A375 (cell line): ENCODE data around the gene EDN2. TPM values are rescaled to one million over a fixed set of nuclear protein-coding genes. Genes with fewer than 3 reads are reported as not detected.

Experiments
- small RNA-seq: library from RNA; depleted of rRNA; stranded (forward); fragments of <200 nt; gene quantifications from one replicate; pipeline ENCODE3, GENCODE V24; 2014
- total RNA-seq: library from RNA; depleted of rRNA; stranded (reverse); fragments of >200 nt; shearing (Covaris generic); gene quantifications from 2 replicates; pipeline ENCODE4 v1.2.3, GENCODE V29; 2014; rRNA removed

The EDN2 gene
- 0.11 TPM in 1 of 2 replicates, not detected in the other for total RNA-seq

DNA sequence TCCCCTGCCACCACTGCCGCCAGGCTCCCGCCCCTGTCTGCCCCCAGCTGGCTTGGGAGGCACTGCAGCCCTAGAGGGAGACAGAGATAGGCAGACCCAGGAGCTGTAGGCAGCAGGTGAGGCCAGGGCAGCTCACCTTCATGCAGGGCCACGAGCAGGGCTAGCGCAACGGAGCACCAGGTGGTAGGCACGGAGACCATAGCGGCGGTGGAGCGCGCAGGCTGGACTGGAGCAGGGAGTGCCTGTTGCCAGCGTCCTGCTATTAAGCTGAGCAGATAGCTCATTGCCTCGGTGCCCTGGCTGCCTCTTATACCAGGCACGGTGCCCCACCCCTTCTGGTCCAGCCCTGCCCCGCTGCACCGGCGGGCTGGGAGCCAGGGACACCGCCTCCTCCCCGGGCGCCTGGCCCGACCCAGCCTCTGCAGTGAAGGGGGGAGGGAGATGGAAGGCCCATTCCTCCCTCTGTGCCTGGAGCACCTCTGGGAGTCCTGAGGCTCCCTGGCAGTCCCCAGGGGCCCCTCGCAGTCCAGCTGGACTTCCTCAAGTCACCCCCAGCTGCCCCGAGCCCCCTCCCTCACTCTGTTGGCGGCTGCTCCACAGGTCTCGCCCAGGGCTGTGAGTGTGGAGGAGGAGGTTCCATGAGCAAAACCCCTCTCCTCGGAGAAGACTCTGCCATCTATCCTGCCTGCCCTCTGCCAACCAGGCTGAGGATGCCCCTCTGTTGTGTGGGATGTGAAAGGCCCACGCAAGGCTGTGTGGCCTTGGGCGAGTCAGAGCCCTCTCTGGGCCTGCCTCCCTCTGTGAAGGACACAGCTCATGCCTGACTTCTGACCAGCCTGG is at the start of gene EDN2:
TSS of gene EDN2 (minus strand) at position 282 of the 840 bp plus-strand sequence. CDS start at position 200, 82 bp downstream.

Small RNA genes lying within 50 kb of the gene (small RNA-seq; reads per million reads assigned to genes)
- gene RNA5SP45: not detected

Other genes with a start within 250 kb of the EDN2 start
- 21.8 TPM in 2 replicates for gene SCMH1, start 242.4 kb downstream of the EDN2 start, total RNA-seq
- 0.45 and 0.90 TPM in 2 replicates for gene FOXO6, start 123.2 kb downstream of the EDN2 start, total RNA-seq